NCI-H748 (cell line): ENCODE results near the gene THBS1.

Source experiments
- DNase-seq: peaks from one replicate; lab custom pipeline; 2025; ENCODE audit not compliant: unreplicated experiment; lab: John Stamatoyannopoulos, UW

THBS1 gene

GRCh38 chr15:39588531-39589192, 7.8 kb downstream of the THBS1 start:
- DNase-seq, result no peak

GRCh38 chr15:39589193-39589814, 8.4 kb downstream of the THBS1 start:
- no peak for DNase-seq

GRCh38 chr15:39589815-39590644, 9.2 kb downstream of the THBS1 start:
- DNase-seq, result no peak

- DNase-seq, result no peak
Observed at GRCh38 chr15:39591141-39591895, 10.4 kb downstream of the THBS1 start.

- DNase-seq, result no peak
Observed at GRCh38 chr15:39591896-39592315, 11.0 kb downstream of the THBS1 start.

GRCh38 chr15:39592500-39592899, 11.6 kb downstream of the THBS1 start:
- no peak for DNase-seq

GRCh38 chr15:39593071-39593655, 12.3 kb downstream of the THBS1 start:
- DNase-seq, result no peak

- DNase-seq, result no peak
Observed at GRCh38 chr15:39593656-39594445, 13.0 kb downstream of the THBS1 start.

GRCh38 chr15:39594446-39595337, 13.8 kb downstream of the THBS1 start:
- no peak for DNase-seq

GRCh38 chr15:39595338-39596221, 14.7 kb downstream of the THBS1 start:
- DNase-seq, result no peak

GRCh38 chr15:39596358-39597051, 15.6 kb downstream of the THBS1 start:
- DNase-seq, result no peak

GRCh38 chr15:39597336-39597735, 16.5 kb downstream of the THBS1 start:
- no peak for DNase-seq

GRCh38 chr15:39597751-39598185, 16.9 kb downstream of the THBS1 start:
- no peak for DNase-seq

GRCh38 chr15:39598186-39598850, 17.4 kb downstream of the THBS1 start:
- no peak for DNase-seq

GRCh38 chr15:39598958-39599845, 18.3 kb downstream of the THBS1 start:
- no peak for DNase-seq

- DNase-seq, result no peak
Observed at GRCh38 chr15:39599871-39600270, 19.0 kb downstream of the THBS1 start.
